OCI-M1 (cell line): Measurements from ENCODE around the gene SND1.

Experiments used
- DNase-seq: peaks from one replicate; lab custom pipeline; 2025; lab: John Stamatoyannopoulos, UW

The SND1 gene

GRCh38 chr7:128139406-128139805 lies 487.4 kb downstream of the SND1 start:
- DNase-seq: no peak

GRCh38 chr7:128141683-128142195 lies 489.7 kb downstream of the SND1 start:
- DNase-seq: no peak
